CD4-positive, alpha-beta T cell treated with Interleukin-6 for 4 hours (primary cell): ENCODE measurements around the gene STRN3.
A peak's percentile ranks its signal among the peaks of the same experiment; 100 is the strongest.
"Not testable (repeated sequence)": the region's sequence is repeated elsewhere in the genome, so short reads cannot be mapped to it uniquely, and the experiment has no call there.

Source experiments
- DNase-seq: peaks from one replicate; pipeline ENCODE4 v3.0.0-alpha.2; 2020; ENCODE audit warnings: mixed read lengths

STRN3 gene

DNA sequence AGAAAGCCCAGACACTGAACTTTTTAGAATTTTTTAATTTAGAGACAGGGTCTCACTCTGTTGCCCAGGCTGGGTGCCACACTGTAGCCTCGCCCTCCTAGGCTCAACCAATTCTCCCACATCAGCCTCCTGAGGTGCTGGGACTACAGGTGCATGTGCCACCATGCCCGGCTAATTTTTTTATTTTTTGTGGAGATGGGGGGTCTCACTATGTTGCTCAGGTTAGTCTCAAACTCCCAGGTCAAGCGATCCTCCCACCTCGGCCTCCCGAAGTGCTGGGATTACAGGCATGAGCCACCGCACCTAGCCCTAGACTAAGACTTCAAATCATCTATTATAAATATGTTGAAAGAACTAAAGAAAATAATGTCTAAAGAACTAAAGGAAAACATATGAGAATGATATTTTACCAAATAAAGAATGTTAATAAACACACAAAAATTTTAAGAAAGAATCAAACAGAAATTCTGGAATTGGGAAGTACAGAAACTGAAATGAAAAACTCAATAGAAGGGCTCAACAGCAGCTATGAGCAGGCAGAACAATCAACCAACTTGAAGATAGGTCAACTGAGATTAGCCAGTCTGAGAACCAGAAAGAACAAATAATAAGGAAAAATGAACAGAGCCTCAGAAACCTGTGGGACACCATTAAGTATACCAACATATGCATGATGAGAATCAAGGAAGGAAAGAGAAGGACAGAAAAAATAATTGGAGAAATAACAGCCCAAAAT lies 27.0 kb downstream of the STRN3 start:
- DNase-seq: no peak

DNA sequence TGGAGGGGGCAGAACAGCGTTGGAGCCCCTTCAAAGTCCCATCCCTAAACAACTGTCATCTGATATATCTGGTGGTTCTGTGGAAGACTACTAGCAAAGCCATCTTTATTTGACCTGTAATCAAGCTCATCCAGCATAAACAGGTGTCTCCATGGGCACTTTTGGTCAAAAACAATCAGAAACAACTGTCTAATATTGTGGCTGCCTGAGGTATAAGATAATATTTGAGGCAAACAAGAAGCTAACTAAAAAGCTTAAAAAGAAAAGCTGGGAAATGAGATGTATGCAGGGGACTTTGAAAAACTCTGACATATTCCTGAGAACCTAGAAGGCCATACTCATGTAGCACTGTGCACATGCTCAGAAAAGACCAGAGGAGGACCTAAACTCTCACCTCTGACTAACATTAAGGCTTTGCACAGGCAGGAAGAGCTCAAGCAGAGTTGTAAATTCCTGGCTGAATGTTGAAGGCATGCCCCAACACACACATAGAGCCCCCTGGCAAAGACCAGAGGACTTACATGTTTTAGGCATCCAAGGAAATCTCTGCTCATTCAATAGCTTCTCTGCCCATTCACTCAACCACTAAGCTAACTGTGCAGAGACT lies 28.0 kb downstream of the STRN3 start:
- DNase-seq: no peak

DNA sequence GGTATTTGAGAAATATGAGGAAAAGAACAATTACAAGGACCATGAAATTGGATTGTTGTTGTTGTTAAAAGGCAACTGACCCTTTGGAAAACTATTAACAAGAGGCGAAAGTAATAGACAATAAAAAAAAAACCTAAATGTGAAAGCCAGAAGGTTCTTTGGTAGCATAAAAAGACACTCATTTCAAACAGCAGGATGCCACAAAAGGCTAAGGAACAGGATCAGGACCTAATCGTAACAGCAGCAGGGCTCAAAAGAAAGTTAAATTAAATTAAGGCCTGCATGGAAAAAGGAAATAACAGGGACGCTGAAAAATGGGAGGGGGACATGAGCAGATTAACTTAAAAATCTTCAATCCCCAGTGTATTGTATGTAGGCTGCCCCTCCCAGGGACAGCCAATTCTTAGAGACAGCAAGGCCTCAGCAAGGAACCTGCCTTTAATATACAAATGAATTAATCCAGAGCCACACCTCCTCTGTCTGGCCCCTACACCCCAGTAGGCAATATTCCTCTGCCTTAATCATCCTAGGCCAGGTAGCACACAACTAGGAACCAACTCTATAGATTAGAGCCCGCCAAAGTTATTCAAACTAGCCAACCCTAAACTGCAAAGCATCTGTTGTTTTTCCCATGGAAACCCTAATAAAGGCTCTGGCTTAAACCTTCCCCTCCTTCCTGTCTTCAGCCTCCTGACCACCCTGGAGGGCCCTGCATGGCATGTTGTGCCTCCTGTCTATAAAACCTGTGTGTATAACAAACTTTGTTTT lies 29.1 kb downstream of the STRN3 start:
- no peak for DNase-seq

DNA sequence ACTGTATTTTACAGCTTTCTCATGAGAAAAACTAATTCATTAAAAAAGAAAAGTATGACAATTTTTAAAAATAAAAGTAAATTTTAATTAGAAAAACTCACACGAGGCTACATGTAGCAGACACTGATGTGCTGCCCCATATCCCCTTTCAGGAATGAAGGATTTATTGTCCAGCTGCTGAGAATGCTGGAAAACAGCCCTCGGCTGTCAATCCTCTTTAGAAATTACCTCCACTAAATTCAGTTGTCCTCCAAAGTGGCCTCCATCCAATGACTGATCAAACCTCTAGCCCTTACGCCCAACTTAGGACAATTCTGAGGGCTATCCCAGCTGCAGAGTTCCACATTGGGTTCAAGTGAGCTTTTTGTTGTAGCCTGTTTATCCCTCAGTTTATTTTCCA lies 30.5 kb downstream of the STRN3 start:
- DNase-seq: no peak

DNA sequence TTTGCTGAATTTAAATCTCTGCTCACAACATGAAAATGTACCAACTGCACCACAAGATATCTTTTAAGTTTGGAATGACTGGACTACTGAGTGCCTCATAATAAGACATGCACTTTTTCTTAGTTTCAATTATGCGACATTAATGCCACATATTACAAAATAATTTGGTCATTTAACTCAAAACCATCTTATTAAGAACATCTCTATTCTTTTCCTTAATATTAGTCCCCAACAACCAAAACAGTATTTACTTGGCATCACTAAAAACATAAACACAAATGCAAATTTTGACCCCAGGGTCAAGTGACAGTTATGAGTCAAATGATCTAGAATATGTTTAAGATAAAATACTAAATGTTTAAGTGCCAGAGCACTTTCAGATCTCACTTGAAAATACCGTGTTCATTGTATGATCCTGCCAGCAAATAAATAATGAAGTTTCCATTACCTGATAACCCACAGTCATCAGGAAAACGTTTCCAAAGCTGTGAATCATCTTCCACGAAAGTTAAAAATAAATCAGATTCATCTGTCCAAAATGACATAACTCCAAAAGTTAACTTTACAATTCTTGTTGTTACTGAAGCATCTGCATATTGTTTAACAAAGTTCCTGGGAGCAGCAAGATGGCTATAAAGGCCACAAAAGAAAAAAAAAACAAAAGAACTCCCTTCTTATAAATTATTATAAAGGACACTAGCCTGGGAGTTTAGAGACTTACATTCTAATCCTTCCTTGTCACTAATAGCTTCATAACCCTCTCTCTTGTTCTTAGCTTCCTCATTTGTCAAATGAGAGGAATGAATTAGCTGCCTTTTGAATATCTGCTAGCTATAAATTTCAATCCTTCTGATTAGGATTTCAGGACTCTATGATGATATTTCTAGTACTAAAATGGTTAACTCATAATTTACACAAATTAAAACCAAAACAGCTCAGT lies 31.2 kb downstream of the STRN3 start:
- DNase-seq: no peak

DNA sequence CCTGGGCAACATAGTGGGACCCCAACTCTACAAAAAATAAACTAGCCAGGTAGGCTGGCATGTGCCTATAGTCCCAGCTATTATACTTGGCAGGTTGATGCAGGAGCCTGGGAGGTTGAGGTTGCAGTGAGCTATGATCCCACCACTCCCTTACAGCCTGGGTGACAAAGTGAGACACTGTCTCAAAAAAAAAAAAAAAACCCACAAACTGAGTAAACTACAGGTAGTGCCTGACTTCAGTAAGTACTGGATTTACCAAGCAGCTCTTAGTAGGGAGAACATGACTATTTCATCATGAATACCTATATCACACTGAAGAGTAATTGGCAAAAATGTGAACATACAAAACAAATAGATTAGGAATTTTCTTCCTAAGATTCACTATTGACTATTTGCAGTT lies 33.1 kb downstream of the STRN3 start:
- no peak for DNase-seq

DNA sequence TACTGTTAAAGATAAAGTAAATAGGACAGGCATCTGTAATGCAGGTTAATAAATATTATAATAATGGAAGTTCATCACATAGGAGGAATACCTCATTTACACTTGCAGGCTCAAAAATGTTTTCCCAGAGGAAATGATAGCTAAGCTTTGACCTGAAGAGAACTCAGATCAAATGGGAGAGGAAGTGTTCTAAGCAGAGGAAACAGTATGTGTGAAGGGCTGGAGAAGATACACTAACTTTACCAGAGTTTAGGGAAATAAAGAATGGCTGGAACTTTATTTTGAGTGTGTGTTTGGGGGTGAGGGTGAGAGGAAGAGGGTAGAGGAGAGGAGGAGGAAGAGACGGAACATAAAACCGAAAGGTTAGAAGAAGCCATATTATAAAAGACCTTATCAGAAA lies 34.8 kb downstream of the STRN3 start:
- no peak for DNase-seq

DNA sequence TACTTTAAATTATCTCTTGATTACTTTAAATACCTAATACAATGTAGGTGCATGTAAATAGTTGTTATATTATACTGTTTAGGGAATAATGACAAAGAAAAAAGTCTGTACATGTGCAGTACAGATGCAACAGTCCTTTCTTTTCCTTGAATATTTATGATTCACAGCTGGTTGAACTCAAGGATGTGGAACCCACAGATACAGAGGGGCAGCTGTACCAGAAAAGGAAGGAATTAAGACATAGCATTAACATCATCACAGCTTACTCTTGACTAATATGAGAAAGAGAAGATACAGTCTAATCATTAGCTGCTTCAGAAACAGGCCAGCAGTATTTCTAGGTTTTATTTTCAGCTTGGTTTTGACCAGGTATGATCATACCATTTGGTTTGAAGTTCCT lies 35.4 kb downstream of the STRN3 start:
- DNase-seq: no peak

DNA sequence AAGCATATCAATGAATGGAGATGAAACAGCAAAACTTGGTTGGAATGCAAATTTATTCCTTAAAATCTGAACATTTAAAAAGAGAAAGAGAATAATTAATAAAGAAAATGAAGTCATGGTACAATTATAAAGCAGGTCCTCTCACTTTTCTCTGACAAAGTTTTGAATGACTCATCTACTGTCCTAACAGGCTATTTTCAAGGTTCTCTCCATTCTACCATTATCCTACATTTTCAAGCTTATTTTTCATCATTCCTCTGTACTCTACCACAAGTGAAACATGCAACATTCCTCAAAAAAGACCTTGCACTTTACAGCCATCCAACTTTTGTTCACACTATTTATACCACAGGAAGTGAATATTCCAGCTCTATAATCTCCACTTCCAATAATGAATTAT lies 37.7 kb downstream of the STRN3 start:
- DNase-seq: no peak

DNA sequence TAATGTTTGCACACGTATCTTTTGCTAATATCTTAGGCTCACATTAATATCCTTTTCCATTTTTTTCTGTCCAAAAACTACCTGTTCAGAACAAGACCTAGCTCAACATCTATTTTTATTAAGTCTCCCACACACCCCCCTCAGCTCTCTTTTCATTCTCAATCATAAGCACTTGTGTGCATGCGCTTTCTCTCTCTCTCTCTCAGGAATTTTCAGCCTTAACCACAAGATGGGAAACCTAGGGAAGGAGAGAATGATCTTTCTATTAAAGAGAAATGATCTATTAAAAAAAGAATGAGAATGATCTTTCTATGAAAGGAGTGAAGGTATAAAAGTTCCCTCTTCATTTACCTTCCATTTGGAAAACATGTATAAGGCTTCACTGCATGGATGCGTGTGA lies 40.4 kb downstream of the STRN3 start:
- DNase-seq: no peak

DNA sequence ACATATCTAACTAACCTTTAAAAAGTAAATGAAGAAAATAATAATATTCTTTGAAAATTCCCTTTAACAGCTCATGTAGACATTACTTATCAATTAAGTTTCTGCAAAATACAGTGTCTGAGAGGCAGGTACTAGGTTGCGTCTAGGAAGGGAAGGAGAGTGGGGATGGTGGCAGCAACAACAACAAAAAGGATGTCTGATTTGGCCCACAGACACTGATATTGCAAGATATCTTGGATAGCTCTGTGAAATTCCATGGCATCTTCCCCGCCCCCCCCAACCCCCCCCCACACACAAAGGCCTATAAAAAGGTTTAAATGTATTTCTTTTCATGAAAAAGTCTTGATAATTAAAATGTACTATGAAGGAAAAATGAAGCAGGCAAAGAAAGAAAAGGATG lies 42.3 kb downstream of the STRN3 start:
- no peak for DNase-seq

DNA sequence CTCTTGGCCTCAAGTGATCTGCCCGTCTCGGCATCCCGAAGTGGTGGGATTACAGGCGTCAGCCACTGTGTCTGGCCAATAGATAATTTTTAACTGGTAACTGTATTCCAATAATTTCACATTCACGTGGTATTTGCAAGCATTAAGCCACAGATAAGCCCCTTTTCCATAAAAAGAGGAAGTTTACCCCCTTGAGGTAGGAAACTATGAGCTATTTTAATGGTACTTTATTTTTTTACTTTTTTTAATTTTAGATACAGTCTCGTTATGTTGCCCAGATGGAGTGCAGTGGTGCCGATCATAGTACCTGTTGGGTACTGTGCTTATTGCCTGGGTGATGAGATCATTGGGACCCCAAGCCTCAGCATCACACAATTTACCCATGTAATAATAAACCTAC lies 43.6 kb downstream of the STRN3 start:
- no peak for DNase-seq

DNA sequence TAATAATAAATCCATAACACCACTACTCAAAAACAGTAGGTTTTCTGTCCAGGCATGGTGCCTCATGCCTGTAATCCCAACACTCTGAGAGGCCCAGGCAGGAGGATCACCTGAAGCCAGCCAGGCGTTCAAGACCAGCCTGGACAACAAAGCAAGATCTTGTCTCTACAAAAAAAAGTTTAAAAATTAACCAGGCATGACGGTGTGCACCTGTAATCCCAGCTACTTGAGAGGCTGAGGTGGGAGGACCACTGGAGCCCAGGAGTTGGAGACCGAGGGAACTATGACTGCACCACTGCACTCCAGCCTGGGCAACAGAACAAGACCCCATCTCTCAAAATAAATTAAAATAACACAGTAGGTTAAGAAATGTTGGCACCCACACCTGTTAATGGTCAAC lies 45.2 kb downstream of the STRN3 start:
- no peak for DNase-seq

DNA sequence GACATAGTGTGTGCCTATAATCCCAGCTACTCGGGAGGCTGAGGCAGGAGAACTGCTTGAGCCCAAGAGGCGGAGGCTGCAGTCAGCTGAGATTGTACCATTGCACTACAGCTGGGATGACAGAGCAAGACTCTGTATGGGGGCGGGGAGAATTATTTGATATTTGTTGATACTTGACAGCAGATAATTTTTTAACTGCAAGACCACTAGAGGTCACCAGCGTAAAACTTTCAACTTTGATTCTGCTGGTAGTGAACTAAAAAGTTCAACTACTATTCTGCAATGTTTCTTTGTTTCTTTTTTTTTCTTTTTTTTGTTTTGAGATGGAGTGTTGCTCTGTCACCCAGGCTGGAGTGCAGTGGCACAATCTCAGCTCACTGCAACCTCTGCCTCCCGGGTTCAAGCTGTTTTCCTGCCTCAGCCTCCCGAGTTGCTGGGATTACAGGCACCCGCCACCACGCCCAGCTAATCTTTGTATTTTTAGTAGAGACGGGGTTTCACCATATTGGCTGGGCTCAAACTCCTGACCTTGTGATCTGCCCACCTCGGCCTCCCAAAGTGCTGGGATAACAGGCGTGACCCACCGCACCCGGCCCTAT lies 46.0 kb downstream of the STRN3 start:
- DNase-seq: peak; percentile 45

DNA sequence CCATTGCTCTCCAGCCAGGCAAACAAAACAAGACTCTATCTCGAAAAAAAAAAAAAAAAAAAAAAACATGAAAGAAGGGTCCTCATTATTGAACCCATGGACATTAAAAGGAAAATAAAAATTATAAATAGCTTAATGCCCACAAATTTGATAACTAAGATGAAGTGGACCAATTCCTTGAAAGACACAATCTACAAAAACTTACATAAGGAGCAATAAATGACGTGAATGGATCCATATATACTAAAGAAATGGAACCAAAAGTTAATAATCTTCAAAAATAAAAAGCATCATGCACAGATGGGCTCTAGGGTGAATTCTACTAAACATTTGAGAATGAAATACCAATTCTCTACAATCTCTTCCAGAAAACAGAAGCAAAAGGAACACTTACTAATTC lies 48.4 kb downstream of the STRN3 start:
- no peak for DNase-seq

DNA sequence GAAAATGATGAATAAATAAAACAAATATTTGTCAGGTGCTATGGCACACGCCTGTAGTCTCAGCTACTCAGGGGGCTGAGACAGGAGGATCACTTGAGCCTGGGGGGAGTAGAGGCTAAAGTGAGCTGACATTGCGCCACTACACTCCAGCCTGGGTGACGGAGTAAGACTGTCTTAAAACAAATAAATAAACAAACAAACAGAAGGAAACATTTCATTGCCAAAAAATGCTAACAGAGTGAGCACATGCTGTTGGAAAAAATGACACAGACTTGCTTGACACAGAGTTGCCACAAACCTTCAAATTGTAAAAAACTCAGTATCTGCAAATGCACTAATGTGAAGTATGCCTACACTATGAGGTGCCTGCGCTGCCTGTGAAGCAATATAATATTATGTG lies 51.6 kb downstream of the STRN3 start:
- DNase-seq: no peak

DNA sequence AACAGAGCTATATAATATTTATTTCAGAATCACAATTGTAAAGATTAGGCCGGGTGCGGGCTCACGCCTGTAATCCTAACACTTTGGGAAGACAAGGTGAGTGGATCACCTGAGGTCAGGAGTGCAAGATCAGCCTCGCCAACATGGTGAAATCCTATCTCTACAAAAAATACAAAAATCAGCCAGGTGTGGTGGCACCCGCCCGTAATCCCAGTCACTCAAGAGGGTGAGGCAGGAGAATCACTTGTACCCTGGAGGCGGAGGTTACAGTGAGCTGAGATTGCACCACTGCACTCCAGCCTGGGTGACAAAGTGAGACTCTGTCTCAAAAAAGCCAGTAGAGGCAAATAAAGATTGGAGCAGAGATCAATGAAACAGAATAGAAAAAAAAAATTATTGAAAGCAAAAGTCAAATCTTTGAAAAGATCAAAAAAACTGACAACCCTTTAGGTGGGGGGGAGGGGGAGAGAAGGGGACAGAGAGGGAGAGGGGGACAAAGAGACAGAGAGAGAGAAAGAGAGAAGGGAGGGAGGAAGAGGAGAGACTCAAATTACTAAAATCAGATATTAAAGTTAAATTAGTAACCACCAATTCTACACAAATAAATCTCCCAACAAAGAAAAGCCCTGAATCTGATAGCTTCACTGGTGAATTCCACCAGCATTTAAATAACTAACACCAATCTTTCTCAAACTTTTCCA lies 53.1 kb downstream of the STRN3 start:
- DNase-seq: no peak

DNA sequence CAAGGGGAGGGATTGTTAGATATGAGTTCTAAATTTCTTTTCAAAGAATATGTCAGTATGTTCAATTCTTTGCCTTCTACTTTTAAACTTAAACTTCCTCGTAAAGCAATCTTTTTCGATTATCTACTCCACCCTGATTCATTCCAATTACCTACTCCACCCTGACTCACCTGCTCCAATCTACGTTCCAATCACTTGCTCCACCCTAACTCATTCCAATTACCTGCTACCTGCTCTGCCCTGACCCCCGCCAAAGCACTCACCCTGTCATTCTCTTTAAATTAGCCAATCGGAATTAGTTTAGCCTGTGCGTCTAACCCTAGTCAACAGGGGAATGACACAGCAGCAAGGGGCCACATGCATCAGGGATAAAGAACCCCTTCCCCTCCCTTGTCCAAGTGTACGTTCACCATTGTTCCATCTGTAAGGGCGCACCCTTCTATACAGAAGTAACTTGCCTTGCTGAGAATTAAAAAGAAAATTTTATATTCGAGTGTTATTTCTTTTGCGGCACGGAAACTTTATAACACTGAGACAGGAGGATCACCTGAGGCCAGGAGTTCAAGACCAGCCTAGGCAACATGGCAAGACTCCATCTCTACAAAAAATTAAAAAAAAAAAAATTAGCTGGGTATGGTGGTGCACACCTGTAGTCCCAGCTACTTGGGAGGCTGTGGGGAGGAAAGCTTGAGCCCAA lies 54.0 kb downstream of the STRN3 start:
- not testable (repeated sequence) for DNase-seq

DNA sequence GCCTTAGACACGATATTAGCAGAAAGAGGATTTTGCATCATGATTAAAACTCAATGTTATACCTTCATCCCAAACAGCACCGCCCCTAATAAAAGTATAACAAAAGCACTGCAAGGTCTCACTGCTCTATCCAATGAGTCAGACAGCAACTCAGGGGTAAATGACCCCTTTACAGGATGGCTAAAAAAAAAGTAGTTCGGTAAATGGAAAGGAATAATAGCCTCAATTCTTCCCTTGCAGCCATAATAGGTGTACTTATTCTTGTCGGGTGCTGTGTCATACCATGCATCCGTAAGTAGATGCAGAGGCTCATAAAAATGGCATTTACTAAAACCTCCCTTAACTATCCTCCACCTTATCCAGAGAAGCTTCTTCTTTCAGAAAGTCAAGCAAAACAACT lies 54.6 kb downstream of the STRN3 start:
- DNase-seq: no peak

DNA sequence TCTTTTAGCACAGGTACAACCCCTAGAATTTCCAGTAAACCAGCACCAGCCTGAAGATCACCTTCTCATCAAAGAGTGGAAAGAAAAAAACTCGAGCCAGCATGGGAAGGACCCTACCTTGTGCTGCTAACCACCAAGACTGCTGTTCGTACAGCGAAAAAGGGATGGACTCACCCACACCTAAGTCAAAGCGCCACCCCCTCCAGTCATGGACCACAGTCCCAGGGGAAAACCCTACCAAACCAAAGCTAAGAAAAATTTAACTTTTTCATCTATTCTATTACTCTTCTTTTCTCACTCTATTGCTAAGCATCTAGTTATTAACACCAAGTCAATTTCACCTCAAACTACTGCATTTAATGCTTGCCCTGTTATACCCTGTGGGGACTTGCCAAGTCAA lies 56.4 kb downstream of the STRN3 start:
- not testable (repeated sequence) for DNase-seq

DNA sequence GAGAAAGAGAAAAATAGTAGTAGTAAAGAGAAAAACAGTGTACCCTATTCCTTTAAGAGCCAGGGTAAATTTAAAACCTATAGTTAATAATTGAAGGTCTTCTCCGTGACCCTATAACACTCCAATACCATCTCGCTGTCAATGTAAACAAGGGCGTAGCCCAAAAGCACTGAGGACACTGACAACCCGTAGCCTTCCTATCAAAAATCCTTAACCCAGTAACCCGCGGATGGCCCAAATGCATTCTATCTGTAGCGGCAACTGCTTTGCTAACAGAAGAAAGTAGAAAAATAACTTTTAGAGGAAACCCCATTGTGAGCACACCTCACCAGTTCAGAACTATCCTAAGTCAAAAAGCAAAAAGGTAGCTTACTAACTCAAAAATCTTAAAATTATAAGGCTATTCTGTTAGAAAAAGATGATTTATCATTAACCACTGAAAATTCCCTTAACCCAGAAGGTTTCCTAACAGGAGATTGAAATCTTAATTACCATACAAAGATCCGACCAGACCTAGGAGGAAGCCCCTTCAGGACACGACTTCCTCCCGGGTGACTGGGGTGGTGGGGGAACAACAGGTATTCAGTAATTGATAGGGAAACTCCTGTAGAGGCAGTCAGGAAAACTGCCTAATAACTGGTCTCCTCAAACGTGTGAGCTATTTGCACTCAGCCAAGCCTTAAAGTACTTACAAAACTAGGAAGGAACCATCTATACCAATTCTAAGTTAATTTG lies 58.6 kb downstream of the STRN3 start:
- not testable (repeated sequence) for DNase-seq
